Keratinocyte (primary cell): ENCODE data around the gene KRTAP10-7.

Experiments
- CTCF ChIP-seq, 3 experiments: IDR thresholded peaks in 1 of 3; conservative IDR thresholded peaks in 1 of 3; optimal IDR thresholded peaks in 1 of 3; 2 replicates in 2 of 3; 3 replicates in 1 of 3; pipeline versions ENCODE3 to v1.5.1; 2011; ENCODE audit warnings: low read length in 3 of 3, mild to moderate bottlenecking in 3 of 3, moderate library complexity in 2 of 3, control low read depth in 1 of 3, inconsistent platforms in 1 of 3; ENCODE audit not compliant: insufficient read depth in 2 of 3; ENCODE audit errors: extremely low read depth in 1 of 3
- EZH2 ChIP-seq: IDR thresholded peaks from one replicate; pipeline ENCODE4 v1.6.1; 2012; ENCODE audit warnings: inconsistent platforms, mild to moderate bottlenecking, low read length, moderate library complexity

DNA sequence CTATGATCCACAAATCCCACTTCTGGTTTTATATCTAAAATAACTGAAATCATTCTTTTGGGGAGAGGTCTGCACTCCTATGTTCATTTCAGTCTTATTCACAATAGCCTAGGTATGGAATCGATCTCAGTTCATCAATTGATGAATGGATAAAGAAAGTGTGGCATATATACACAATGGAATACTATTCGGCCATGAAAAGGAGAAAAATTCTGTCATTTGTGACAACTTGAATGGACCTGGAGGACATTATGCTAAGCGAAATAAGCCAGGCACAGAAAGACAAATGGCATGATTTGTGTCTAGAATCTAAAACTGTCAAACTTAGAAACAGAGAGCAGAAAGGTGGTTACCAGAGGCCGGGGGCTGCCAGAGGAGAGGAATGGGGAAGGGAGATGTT, 6.1 kb downstream of the KRTAP10-7 start:
- no peak for TF ChIP-seq CTCF (optimal IDR thresholded peaks at IDR 0.05 in 1 of 3, IDR thresholded peaks at IDR 0.05 in 1 of 3, conservative IDR thresholded peaks at IDR 0.05 in 1 of 3; ENCODE audit: extremely low read depth in 1 of 3, insufficient read depth in 2 of 3, low read length in 3 of 3)
- TF ChIP-seq EZH2, result no peak
